NCI-H187 (cell line): ENCODE results near the gene SNUPN.

Experiments used
- DNase-seq, 2 experiments: peaks; one replicate each; lab custom pipeline; 2025; lab: John Stamatoyannopoulos, UW

Gene SNUPN

GRCh38 chr15:75654201-75654907 lies 28.8 kb upstream of the SNUPN start:
- DNase-seq, result no peak

DNA sequence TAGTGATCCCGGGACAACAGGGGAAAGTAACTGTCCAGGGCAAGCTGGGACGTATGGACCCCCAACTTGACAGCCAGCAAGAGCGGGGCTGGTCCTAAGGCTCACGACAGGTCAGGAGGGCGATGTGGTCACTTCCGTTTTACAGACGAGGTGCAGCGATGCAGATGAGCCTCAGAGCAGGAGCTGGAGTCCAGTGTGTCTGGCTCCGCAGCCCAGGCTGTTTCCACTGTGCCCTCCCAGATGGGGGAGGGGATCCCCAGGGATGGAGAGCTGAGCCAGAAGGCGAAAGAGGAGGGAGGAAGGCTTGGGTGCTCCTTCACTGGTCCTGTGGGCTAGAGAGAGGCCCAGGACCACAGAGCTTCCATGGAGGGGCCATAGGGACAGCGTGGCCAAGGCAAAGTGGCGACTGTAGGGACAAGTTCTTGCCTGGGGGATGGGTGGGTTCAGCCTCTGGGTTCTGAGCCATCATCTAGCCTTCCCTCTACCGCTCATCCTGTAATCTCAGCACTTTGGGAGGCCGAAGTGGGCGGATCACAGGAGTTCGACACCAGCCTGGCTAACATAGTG lies 27.9 kb upstream of the SNUPN start:
- no peak for DNase-seq

- DNase-seq, result no peak
These were observed 26.5 kb upstream of the SNUPN start for GRCh38 chr15:75651810-75652543.

GRCh38 chr15:75650908-75651809 lies 25.6 kb upstream of the SNUPN start:
- DNase-seq, result no peak

GRCh38 chr15:75649848-75650247 lies 24.3 kb upstream of the SNUPN start:
- DNase-seq, result no peak

- no peak for DNase-seq
These were observed 23.7 kb upstream of the SNUPN start for GRCh38 chr15:75649045-75649761.

GRCh38 chr15:75648156-75649000 lies 22.9 kb upstream of the SNUPN start:
- no peak for DNase-seq

GRCh38 chr15:75647370-75648155 lies 22.0 kb upstream of the SNUPN start, which contains the start of gene SNX33:
TSS of gene SNX33 (plus strand) at chr15:75647912. CDS start at chr15:75649103, 1,191 bp downstream.
- no peak for DNase-seq

DNA sequence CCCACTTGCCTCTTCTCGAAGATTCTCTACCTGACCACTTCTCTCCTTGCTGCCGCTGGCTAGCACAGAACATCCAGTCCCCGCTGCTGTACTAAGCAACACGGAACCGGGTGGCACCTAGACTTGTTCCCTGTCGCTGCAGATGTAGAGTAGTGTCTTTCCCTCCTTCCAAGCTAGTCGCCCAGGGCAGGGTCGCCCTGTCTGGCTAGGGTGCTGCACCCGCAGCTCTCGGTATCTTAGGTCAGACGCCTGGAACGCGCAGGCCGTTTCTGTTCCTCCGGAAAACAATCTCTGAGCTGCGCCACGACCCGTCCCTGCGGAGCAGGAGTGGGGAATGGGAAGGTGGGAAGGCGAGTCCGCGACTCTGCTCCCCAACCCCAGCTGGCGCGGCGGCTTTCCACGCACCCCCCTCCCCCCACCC lies 21.4 kb upstream of the SNUPN start:
- no peak for DNase-seq

DNA sequence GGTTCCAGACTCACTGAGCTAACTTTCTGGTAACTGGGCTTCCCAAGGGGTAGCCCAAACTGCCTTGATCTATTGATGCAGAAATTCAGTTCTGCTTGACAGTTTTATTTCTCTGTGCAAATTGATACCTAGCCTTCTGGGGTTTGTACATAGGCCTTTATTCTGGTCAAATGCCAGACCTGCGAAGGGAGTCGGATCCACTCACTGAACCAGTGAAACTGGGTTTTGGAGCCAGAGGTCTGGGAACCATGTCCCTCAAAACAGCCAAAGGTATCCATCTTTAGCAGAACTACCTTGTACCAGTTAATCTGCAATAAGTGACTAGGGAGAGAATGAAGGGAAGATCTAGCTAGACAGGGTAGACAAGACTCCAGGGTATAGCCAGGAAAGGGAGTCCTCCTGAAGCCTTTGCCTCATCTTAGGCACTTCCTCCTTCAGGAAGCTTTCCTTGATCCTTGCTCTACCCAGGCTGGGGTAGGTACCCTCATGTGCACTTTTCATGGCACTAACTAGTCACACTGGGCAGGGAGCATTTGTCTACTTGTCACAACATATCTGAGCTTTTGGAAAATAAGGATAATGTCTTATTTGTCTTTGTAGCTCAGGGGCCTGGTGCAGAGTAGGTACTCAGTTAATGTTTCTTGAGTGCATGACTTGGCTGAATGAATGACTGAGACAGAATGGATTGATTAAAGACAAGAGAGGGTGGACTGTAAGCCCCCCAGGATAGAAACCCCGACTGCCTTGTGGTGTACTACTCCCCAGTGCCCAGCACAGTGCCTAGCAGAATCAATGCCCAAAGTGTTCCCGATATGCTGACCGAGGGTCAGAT lies 20.8 kb upstream of the SNUPN start:
- DNase-seq, result no peak

GRCh38 chr15:75644376-75644775 lies 18.9 kb upstream of the SNUPN start:
- no peak for DNase-seq

DNA sequence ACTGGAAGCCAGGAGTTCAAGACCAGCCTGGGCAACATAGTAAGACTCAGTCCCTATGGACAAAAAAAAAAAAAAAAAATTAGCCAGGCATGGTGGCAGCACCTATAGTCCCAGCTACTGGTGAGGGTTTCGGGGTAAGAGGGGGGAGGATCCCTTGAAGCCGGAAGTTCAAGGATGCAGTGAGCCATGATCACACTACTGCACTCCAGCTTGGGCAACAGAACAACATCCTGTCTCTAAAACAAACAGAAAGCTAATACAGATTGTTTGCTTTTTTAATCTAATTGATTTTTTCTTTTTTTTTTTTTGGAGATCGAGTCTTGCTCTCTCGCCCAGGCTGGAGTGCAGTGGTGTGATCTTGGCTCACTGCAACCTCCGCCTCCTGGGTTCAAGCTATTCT lies 16.1 kb upstream of the SNUPN start:
- DNase-seq, result no peak

GRCh38 chr15:75641179-75641503 lies 15.6 kb upstream of the SNUPN start:
- no peak for DNase-seq

DNA sequence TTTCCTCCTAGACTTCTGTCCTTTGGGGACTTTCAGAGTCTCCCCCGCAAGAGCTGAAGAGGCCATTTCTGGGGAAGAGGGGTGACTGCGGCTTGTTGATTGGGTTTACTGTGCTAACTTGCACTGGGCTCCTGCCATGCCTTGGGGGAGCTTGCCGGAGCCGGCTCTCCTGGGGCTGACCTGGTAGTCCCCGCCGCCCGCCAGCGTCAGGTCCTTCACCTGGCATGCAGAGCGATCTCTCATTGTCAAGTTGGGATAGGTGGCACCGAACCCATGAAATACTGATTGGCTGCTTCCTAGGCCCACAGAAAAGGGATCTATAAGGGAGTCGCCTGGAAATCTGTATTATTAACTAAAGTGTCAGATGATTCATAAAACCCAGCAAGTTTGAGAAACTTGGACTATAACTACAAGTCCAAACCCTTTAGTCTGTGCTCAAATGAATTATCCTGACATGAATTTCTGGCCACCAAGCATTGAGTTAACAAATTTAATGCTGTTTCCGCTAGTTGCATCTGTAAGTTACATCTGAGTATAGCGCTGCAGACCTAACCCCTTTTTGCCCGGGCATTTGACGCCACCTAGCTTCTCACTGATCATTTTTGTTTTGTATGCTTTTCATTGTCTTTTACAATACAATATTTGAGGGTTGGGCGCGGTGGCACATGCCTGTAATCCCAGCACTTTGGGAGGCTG lies 15.1 kb upstream of the SNUPN start:
- DNase-seq, result peak in 1 of 2 experiments; percentile 39

DNA sequence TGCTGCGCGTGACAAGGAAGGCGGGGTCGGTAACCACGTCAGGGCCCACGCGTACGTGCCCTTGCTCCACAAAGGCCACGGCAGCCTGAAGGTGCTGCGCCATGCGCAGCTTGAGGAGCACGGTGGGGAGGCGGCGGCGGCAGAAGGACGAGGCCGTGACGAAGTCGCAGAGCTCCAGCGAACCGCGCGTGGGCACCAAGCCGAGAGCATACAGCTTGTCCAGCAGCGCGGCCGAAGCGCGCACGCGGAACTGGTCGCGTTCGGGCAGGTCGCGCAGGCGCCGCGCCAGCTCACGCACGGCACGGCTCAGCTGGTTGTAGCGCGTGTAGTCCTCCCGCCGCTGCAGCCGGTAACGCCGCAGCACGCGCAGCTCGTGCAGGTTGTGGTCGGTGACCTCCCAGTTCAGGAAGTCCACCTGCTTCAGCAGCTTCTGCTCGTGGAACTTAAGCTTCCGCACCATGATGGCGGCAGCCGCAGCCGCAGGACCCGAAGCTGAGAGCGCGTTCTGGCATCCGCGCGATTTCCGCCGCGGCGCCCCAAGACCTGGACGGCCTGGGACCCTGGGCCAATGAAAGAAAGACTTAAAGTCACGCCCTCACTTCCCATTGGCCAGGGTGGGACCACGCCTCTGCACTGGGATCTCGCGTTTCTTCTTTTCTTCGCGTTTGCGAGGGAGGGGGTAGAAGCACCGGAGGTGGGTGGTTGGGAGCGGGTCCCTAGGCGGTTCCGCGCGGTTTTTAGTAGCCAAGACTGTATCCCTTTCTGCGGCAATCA lies 14.4 kb upstream of the SNUPN start, which contains the start of gene IMP3:
TSS of gene IMP3 (minus strand) at position 516 of the 774 bp plus-strand sequence. CDS start at position 460, 56 bp downstream.
- DNase-seq, result peak; percentile 65 to 93

- DNase-seq, result no peak
These were observed 13.7 kb upstream of the SNUPN start for GRCh38 chr15:75639191-75639708.
